Colonic mucosa (tissue), 4 donors: Measurements from ENCODE around the gene RHOBTB1. TPM values are rescaled to one million over a fixed set of nuclear protein-coding genes. Genes with fewer than 3 reads are reported as not detected.
"Not testable (repeated sequence)": the region's sequence is repeated elsewhere in the genome, so short reads cannot be mapped to it uniquely, and the experiment has no call there.

Source experiments
- DNase-seq: peaks from one replicate; pipeline ENCODE4 v3.0.0-alpha.2; 2020
- H3K27ac ChIP-seq: fragments of 200-600 bp; one replicate; pipeline ENCODE4 v1.8.0; 2021
- H3K27me3 ChIP-seq: fragments of 200-600 bp; one replicate; pipeline ENCODE4 v1.8.0; 2021
- H3K36me3 ChIP-seq: fragments of 200-600 bp; one replicate; pipeline ENCODE4 v1.8.0; 2021
- H3K4me1 ChIP-seq: fragments of 200-600 bp; one replicate; pipeline ENCODE4 v1.8.0; 2021; ENCODE audit warnings: mild to moderate bottlenecking
- H3K4me3 ChIP-seq: fragments of 200-600 bp; one replicate; pipeline ENCODE4 v1.8.0; 2021
- H3K9ac ChIP-seq, 2 donors: one replicate each; pipeline ENCODE4 v1.7.0; 2013; ENCODE audit warnings: control low read depth in 2 of 2, low read depth in 2 of 2, low read length in 2 of 2
- H3K9me3 ChIP-seq: fragments of 200-600 bp; one replicate; pipeline ENCODE4 v1.8.0; 2021
- CTCF ChIP-seq: fragments of 200-600 bp; IDR thresholded peaks from one replicate; pipeline ENCODE4 v1.8.0; 2022; ENCODE audit warnings: antibody characterized with exemption, mild to moderate bottlenecking
- intact Hi-C: fragments of 100-400 bp; cut with DNase I; formaldehyde crosslinking; loops from one replicate; pipeline ENCODE4 v1.14.1; 2022
- total RNA-seq, 2 donors: library from RNA; stranded (reverse); fragmentation: NEBNext Ultra II Directional in 1 of 2; extraction: Animal tissue kit (Norgen Biotek cat#: 25700) in 1 of 2; gene quantifications; one replicate each; pipeline ENCODE4 v1.2.1, GENCODE V29; 2021
- donor health status: healthy.
- donor health status: DM: no; HTN: no; CAD: no.
- donor health status: DM: no; HTN: no; CAD: no.

RHOBTB1 gene
- total RNA-seq, 2 donors from 2014 or later, result 2.5 to 4.9 TPM

- no peak overlapping the region for H3K4me3 ChIP-seq
- H3K9me3 ChIP-seq, result no peaks in the 10 kb centered on the region
- no peaks in the 10 kb centered on the region for H3K4me1 ChIP-seq
- no peaks in the 10 kb centered on the region for H3K36me3 ChIP-seq
- no peak for DNase-seq
- intact Hi-C loops, result no loop called here
- no peak for TF ChIP-seq CTCF
- H3K27ac ChIP-seq, result no peak overlapping the region
- no peaks in the 10 kb centered on the region for H3K27me3 ChIP-seq
- H3K9ac ChIP-seq, result no peak overlapping the region
These were observed 97.8 kb downstream of the RHOBTB1 start for GRCh38 chr10:60846173-60846572.

- Histone ChIP-seq H3K4me1 (no peaks in the 10 kb centered on the region), H3K9ac (no peak overlapping the region), H3K27me3 (no peaks in the 10 kb centered on the region), H3K9me3 (no peaks in the 10 kb centered on the region), H3K36me3 (no peaks in the 10 kb centered on the region), H3K27ac (no peak overlapping the region), H3K4me3 (no peak overlapping the region)
- intact Hi-C loops, result no loop called here
- TF ChIP-seq CTCF, result no peak
- DNase-seq, result no peak
These were observed 98.9 kb downstream of the RHOBTB1 start for GRCh38 chr10:60845038-60845437.

- Histone ChIP-seq H3K27me3 (no peaks in the 10 kb centered on the region), H3K4me3 (no peak overlapping the region), H3K27ac (no peak overlapping the region), H3K4me1 (no peaks in the 10 kb centered on the region), H3K36me3 (no peaks in the 10 kb centered on the region), H3K9ac (no peak overlapping the region), H3K9me3 (no peaks in the 10 kb centered on the region)
- intact Hi-C loops, result no loop called here
- no peak for DNase-seq
- no peak for TF ChIP-seq CTCF
These were observed 101.3 kb downstream of the RHOBTB1 start for GRCh38 chr10:60842694-60843093.

GRCh38 chr10:60841227-60841626 is 102.8 kb downstream of the RHOBTB1 start:
- intact Hi-C loops, H3K9me3 ChIP-seq, H3K27ac ChIP-seq, H3K36me3 ChIP-seq, DNase-seq, H3K4me3 ChIP-seq, H3K4me1 ChIP-seq, H3K27me3 ChIP-seq, H3K9ac ChIP-seq: not testable (repeated sequence)

GRCh38 chr10:60835049-60835448 is 108.9 kb downstream of the RHOBTB1 start:
- Histone ChIP-seq H3K9ac (no peak overlapping the region), H3K9me3 (no peaks in the 10 kb centered on the region), H3K27me3 (no peaks in the 10 kb centered on the region), H3K36me3 (no peaks in the 10 kb centered on the region), H3K4me1 (no peaks in the 10 kb centered on the region), H3K4me3 (no peak overlapping the region), H3K27ac (no peak overlapping the region)
- no peak for DNase-seq
- TF ChIP-seq CTCF, result no peak
- intact Hi-C loops, result no loop called here

- no peak overlapping the region for H3K9ac ChIP-seq
- no peaks in the 10 kb centered on the region for H3K36me3 ChIP-seq
- DNase-seq, result no peak
- intact Hi-C loops, result no loop called here
- H3K9me3 ChIP-seq, result no peaks in the 10 kb centered on the region
- no peak overlapping the region for H3K27ac ChIP-seq
- no peaks in the 10 kb centered on the region for H3K27me3 ChIP-seq
- no peak overlapping the region for H3K4me3 ChIP-seq
- no peak for TF ChIP-seq CTCF
- no peaks in the 10 kb centered on the region for H3K4me1 ChIP-seq
These were observed 109.6 kb downstream of the RHOBTB1 start for GRCh38 chr10:60834401-60834800.

- intact Hi-C loops, H3K27ac ChIP-seq: not testable (repeated sequence)
These were observed 111.8 kb downstream of the RHOBTB1 start for GRCh38 chr10:60832136-60832535.

More at GRCh38 chr10:60832136-60832535, 111.8 kb downstream of the RHOBTB1 start:
- H3K4me3 ChIP-seq, H3K36me3 ChIP-seq, H3K9me3 ChIP-seq, H3K27me3 ChIP-seq, H3K4me1 ChIP-seq, H3K9ac ChIP-seq, DNase-seq: not testable (repeated sequence)
